ENCODE data around the gene LHPP.

The LHPP gene

DNA sequence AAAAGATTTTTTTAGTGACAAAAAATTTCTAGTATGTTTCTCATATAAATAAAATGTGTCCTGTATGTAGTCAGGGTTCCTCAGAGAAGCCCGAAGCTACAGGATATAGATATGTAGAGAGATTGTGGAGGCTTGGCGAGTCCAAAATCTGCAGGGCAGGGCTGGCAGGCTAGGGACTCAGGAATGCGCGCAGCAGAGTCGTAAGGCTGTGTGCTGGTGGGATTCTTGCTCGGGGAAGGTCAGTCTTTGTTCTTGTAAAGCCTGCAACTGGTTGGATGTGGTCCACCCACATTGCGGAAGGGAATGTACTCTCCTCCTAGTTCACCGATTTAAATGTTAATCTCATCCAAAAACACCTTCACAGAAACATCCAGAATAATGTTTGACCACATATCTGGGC is 30.6 kb downstream of the LHPP start:
- Histone ChIP-seq H3K4me2 (ENCODE audit: low read length) (no peak overlapping the region), H4K5ac (ENCODE audit: low read length) (no peak overlapping the region), H2BK120ac (ENCODE audit: low read depth, low read length) (no peak overlapping the region), H3K9ac (ENCODE audit: low read length) (no peak overlapping the region), H3K23ac (ENCODE audit: low read length) (no peak overlapping the region), H3K79me2 (ENCODE audit: control insufficient read depth, insufficient read depth, low read length) (no peaks in the 10 kb centered on the region), H3K4me1 (ENCODE audit: control insufficient read depth, low read depth, low read length) (no peaks in the 10 kb centered on the region), H3K27me3 (ENCODE audit: insufficient read depth, low read length, poor library complexity) (no peaks in the 10 kb centered on the region), H3K4ac (ENCODE audit: low read depth, low read length) (no peak overlapping the region), H3K4me3 (ENCODE audit: low read length) (no peak overlapping the region), H4K8ac (ENCODE audit: low read depth, low read length) (no peak overlapping the region), H3K36me3 (ENCODE audit: control insufficient read depth, insufficient read depth, low read length) (no peaks in the 10 kb centered on the region), H2BK5ac (ENCODE audit: low read length) (no peak overlapping the region), H3K56ac (ENCODE audit: low read length) (no peak overlapping the region), H3K18ac (ENCODE audit: low read length) (no peak overlapping the region), H2AK5ac (ENCODE audit: low read length) (no peak overlapping the region), H2BK15ac (replicated peaks; ENCODE audit: low read depth) (no peak overlapping the region), H3K27ac (ENCODE audit: low read depth, low read length) (no peak overlapping the region), H3K79me1 (ENCODE audit: low read length) (no peaks in the 10 kb centered on the region)
- no peak for DNase-seq
- WGBS (ENCODE audit: extremely low coverage, insufficient coverage, low lambda C conversion rate), result no CpG with 5 or more reads among the region's 8 CpGs

DNA sequence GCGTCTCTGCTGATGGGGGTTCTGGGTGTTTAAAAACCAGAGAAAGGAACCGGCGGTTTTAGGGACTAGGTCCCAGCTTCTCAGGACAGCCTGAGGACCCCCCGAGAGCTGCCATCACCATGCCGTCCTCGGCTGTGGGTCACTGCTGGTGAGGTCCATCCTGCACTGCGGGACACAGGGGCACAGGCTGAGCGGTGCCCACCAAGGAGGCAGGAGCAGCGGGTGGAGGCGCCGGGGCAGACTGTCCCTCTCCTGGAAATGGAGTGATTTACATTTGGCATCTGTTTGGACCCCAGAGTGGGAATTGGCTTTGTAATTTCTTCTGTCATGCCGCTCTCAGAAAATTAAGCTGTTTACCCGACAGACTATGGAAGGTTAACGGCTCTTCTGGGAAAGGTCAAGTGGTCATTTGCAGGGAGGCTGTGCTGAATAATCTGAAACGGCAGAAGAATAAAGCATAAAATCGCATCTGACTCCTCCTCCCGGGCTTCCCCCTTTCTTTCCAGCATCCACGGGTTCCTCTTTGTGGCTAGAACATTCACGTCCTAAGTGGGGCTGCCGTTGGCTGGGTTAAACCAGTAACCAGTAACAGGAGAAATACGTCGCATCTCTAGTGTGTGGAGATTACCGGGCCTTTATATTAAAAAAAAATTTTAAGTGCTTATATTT is 31.7 kb downstream of the LHPP start:
- no peak overlapping the region for H3K18ac ChIP-seq (ENCODE audit: low read length)
- WGBS (ENCODE audit: extremely low coverage, insufficient coverage, low lambda C conversion rate), result no CpG with 5 or more reads among the region's 23 CpGs

DNA sequence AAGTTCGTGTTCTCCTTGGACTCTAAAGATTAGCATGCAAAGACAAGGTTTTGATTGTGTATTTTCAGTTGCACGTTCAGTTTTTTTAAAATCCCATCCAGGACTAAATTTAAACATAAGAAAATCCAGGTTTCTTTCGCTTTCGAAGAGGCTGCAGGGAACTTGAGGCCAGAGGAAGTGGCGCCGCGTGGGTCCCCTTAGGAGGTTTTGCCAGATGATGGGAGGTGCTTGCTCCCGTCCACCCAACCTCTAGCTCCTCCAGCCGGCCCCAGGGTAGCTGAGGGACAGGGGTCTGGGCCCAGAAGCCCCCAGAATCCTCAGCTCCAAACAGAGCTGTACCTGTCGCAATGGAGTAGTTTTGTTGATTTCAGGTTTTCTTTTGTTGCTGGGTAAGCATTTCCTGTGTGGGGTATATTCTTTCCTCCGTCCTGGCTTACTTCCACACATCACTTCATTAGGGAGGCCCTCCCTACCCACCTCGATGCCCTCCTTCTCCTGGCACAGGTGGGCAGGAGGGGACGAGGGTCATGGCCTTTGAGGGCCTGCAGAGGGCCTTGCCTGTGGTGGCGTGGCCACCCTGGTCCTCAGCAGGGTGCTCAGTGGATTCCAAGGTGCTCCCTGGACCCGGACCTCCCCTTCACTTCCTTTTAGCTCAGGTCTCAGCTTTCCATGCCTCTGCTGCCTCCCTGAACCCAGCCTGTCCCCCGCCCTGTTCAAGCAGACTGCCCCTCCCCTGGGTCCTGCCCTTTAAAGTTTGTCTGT is 32.6 kb downstream of the LHPP start:
- Histone ChIP-seq H2AK5ac (ENCODE audit: low read length) (no peak overlapping the region), H3K79me2 (ENCODE audit: control insufficient read depth, insufficient read depth, low read length) (no peaks in the 10 kb centered on the region), H2BK15ac (replicated peaks; ENCODE audit: low read depth) (no peak overlapping the region), H2BK120ac (ENCODE audit: low read depth, low read length) (no peak overlapping the region), H4K5ac (ENCODE audit: low read length) (no peak overlapping the region), H3K79me1 (ENCODE audit: low read length) (no peaks in the 10 kb centered on the region), H3K9ac (ENCODE audit: low read length) (no peak overlapping the region), H3K27me3 (ENCODE audit: insufficient read depth, low read length, poor library complexity) (no peaks in the 10 kb centered on the region), H2BK5ac (ENCODE audit: low read length) (no peak overlapping the region), H3K23ac (ENCODE audit: low read length) (peak overlapping the region; percentile 24), H3K4me2 (ENCODE audit: low read length) (no peak overlapping the region), H3K4me1 (ENCODE audit: control insufficient read depth, low read depth, low read length) (no peaks in the 10 kb centered on the region), H3K27ac (ENCODE audit: low read depth, low read length) (no peak overlapping the region), H4K8ac (ENCODE audit: low read depth, low read length) (no peak overlapping the region), H3K18ac (ENCODE audit: low read length) (no peak overlapping the region), H3K56ac (ENCODE audit: low read length) (no peak overlapping the region), H3K4me3 (ENCODE audit: low read length) (no peak overlapping the region), H3K36me3 (ENCODE audit: control insufficient read depth, insufficient read depth, low read length) (no peaks in the 10 kb centered on the region), H3K4ac (ENCODE audit: low read depth, low read length) (no peak overlapping the region)
- no peak for DNase-seq
- no CpG with 5 or more reads among the region's 16 CpGs for WGBS (ENCODE audit: extremely low coverage, insufficient coverage, low lambda C conversion rate)

More for the DNA sequence above, 31.7 kb downstream of the LHPP start:
- no peak overlapping the region for H3K9ac ChIP-seq (ENCODE audit: low read length)
- no peaks in the 10 kb centered on the region for H3K27me3 ChIP-seq (ENCODE audit: insufficient read depth, low read length, poor library complexity)
- H2BK15ac ChIP-seq (replicated peaks; ENCODE audit: low read depth), result no peak overlapping the region
- H3K79me2 ChIP-seq (ENCODE audit: control insufficient read depth, insufficient read depth, low read length), result no peaks in the 10 kb centered on the region
- no peak overlapping the region for H3K27ac ChIP-seq (ENCODE audit: low read depth, low read length)
- H3K23ac ChIP-seq (ENCODE audit: low read length), result no peak overlapping the region
- no peaks in the 10 kb centered on the region for H3K36me3 ChIP-seq (ENCODE audit: control insufficient read depth, insufficient read depth, low read length)
- DNase-seq, result no peak
- H4K8ac ChIP-seq (ENCODE audit: low read depth, low read length), result no peak overlapping the region
- H3K4me3 ChIP-seq (ENCODE audit: low read length), result no peak overlapping the region
- no peak overlapping the region for H3K56ac ChIP-seq (ENCODE audit: low read length)
- no peak overlapping the region for H3K4me2 ChIP-seq (ENCODE audit: low read length)
- H3K4me1 ChIP-seq (ENCODE audit: control insufficient read depth, low read depth, low read length), result no peaks in the 10 kb centered on the region
- no peak overlapping the region for H2AK5ac ChIP-seq (ENCODE audit: low read length)
- no peak overlapping the region for H4K5ac ChIP-seq (ENCODE audit: low read length)
- no peak overlapping the region for H2BK5ac ChIP-seq (ENCODE audit: low read length)
- H2BK120ac ChIP-seq (ENCODE audit: low read depth, low read length), result no peak overlapping the region
- H3K79me1 ChIP-seq (ENCODE audit: low read length), result no peaks in the 10 kb centered on the region
- H3K4ac ChIP-seq (ENCODE audit: low read depth, low read length), result no peak overlapping the region

GRCh38 chr10:124495162-124495561 is 33.5 kb downstream of the LHPP start:
- Histone ChIP-seq H3K23ac (ENCODE audit: low read length) (no peak overlapping the region), H4K8ac (ENCODE audit: low read depth, low read length) (no peak overlapping the region), H3K79me2 (ENCODE audit: control insufficient read depth, insufficient read depth, low read length) (no peaks in the 10 kb centered on the region), H4K5ac (ENCODE audit: low read length) (no peak overlapping the region), H3K4ac (ENCODE audit: low read depth, low read length) (no peak overlapping the region), H3K4me1 (ENCODE audit: control insufficient read depth, low read depth, low read length) (no peaks in the 10 kb centered on the region), H2BK120ac (ENCODE audit: low read depth, low read length) (no peak overlapping the region), H3K27ac (ENCODE audit: low read depth, low read length) (no peak overlapping the region), H3K9ac (ENCODE audit: low read length) (no peak overlapping the region), H3K79me1 (ENCODE audit: low read length) (no peaks in the 10 kb centered on the region), H3K4me2 (ENCODE audit: low read length) (no peak overlapping the region), H3K36me3 (ENCODE audit: control insufficient read depth, insufficient read depth, low read length) (no peaks in the 10 kb centered on the region), H3K18ac (ENCODE audit: low read length) (no peak overlapping the region), H2AK5ac (ENCODE audit: low read length) (no peak overlapping the region), H2BK5ac (ENCODE audit: low read length) (no peak overlapping the region), H3K27me3 (ENCODE audit: insufficient read depth, low read length, poor library complexity) (no peaks in the 10 kb centered on the region), H3K56ac (ENCODE audit: low read length) (no peak overlapping the region), H3K4me3 (ENCODE audit: low read length) (no peak overlapping the region), H2BK15ac (replicated peaks; ENCODE audit: low read depth) (no peak overlapping the region)
- WGBS (ENCODE audit: extremely low coverage, insufficient coverage, low lambda C conversion rate), result no CpG with 5 or more reads among the region's 7 CpGs
- no peak for DNase-seq

DNA sequence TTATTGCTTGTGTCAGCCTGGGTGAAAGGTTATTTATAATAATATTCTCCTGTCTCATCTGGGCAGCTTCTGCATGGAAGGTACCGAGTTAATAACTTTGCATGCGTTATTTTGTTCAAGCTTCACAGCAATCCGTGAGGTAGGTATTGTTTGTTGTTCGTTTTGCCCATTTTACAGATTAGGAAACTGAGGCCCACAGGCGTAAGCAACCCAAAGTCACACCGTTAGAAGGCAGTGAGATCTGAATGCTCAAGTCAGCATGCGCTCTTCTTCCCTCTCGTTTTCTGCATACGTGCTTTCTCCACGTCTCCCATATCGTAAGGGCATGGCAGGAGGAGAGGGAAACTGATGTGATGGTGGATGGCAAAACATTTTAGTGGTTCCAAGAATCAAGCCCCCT is 34.1 kb downstream of the LHPP start:
- Histone ChIP-seq H3K18ac (ENCODE audit: low read length) (no peak overlapping the region), H3K79me2 (ENCODE audit: control insufficient read depth, insufficient read depth, low read length) (no peaks in the 10 kb centered on the region), H3K9ac (ENCODE audit: low read length) (no peak overlapping the region), H3K27me3 (ENCODE audit: insufficient read depth, low read length, poor library complexity) (no peaks in the 10 kb centered on the region), H3K23ac (ENCODE audit: low read length) (no peak overlapping the region), H3K79me1 (ENCODE audit: low read length) (no peaks in the 10 kb centered on the region), H2BK5ac (ENCODE audit: low read length) (no peak overlapping the region), H3K4me3 (ENCODE audit: low read length) (no peak overlapping the region), H3K4me1 (ENCODE audit: control insufficient read depth, low read depth, low read length) (no peaks in the 10 kb centered on the region), H4K8ac (ENCODE audit: low read depth, low read length) (no peak overlapping the region), H3K56ac (ENCODE audit: low read length) (no peak overlapping the region), H3K36me3 (ENCODE audit: control insufficient read depth, insufficient read depth, low read length) (peaks cover under 1% of the 10 kb centered on the region), H2BK120ac (ENCODE audit: low read depth, low read length) (no peak overlapping the region), H3K27ac (ENCODE audit: low read depth, low read length) (no peak overlapping the region), H2AK5ac (ENCODE audit: low read length) (no peak overlapping the region), H3K4ac (ENCODE audit: low read depth, low read length) (no peak overlapping the region), H4K5ac (ENCODE audit: low read length) (no peak overlapping the region), H3K4me2 (ENCODE audit: low read length) (no peak overlapping the region), H2BK15ac (replicated peaks; ENCODE audit: low read depth) (no peak overlapping the region)
- DNase-seq, result no peak
- WGBS (ENCODE audit: extremely low coverage, insufficient coverage, low lambda C conversion rate), result no CpG with 5 or more reads among the region's 11 CpGs

All from mesendoderm (in vitro differentiated cells).